ENCODE measurements around the gene CORO7. TPM values are rescaled to one million over a fixed set of nuclear protein-coding genes. Genes with fewer than 3 reads are reported as not detected.
A peak's percentile ranks its signal among the peaks of the same experiment; 100 is the strongest.

CORO7 gene
- total RNA-seq, 1 experiment from 2014 or later: 14.3 TPM

DNA sequence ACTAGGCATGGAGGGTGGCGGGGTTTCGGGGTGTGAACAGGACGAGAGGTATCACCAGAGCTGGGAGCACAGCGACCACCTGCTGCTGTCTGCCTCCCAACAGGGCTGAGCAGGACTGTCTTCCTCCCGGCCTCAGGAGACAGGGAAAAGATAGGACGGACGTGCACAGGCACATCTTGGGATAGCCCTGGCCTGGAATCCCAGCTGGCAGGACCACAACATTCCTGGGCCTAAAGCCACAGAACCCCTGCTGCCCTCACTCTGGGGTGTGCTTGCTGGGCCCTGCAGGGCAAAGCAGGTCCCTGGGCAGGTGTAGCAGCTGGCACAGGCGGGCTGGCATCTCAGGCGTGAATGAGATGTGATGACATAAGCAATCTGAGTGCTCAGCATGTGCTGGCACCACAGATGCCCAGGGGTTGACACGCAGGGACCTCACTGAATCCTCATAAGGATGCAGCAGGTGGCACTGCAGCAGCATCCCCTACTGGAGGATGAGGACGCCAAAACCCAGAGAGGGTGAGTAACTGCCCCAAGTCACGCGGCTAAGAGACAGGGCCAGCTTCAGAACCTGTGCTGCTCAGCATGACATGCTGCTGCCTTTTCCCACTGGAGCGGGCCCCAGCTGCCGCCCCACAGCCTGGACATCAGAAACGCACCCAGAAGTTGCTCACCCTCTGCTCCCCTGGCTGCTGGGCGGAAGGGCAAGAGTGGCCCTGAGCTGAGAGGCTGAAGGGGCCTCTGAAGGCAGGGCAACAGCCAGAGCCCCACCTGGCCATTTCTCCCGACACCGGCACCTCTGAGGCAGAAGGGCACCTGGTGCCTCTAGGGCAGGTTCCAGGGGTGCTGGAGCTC, 7.1 kb downstream of the CORO7 start:
- no peak overlapping the region for H3K9ac ChIP-seq (ENCODE audit: low read length)
- intact Hi-C loops (cut with micrococcal nuclease): no loop called here
- BruUV-seq (replicated peaks): no TSS peak
- no peaks in the 10 kb centered on the region for H3F3A ChIP-seq (ENCODE audit: low read length, unreplicated experiment)
- H3K4me2 ChIP-seq (ENCODE audit: low read length): no peak overlapping the region
- peaks cover 19% of the 10 kb centered on the region for H3K4me1 ChIP-seq (ENCODE audit: insufficient read depth, low read length)
- H3K27me3 ChIP-seq (ENCODE audit: low read length): no peaks in the 10 kb centered on the region
- TF ChIP-seq, protein P1, sequence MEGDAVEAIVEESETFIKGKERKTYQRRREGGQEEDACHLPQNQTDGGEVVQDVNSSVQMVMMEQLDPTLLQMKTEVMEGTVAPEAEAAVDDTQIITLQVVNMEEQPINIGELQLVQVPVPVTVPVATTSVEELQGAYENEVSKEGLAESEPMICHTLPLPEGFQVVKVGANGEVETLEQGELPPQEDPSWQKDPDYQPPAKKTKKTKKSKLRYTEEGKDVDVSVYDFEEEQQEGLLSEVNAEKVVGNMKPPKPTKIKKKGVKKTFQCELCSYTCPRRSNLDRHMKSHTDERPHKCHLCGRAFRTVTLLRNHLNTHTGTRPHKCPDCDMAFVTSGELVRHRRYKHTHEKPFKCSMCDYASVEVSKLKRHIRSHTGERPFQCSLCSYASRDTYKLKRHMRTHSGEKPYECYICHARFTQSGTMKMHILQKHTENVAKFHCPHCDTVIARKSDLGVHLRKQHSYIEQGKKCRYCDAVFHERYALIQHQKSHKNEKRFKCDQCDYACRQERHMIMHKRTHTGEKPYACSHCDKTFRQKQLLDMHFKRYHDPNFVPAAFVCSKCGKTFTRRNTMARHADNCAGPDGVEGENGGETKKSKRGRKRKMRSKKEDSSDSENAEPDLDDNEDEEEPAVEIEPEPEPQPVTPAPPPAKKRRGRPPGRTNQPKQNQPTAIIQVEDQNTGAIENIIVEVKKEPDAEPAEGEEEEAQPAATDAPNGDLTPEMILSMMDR (conservative IDR thresholded peaks at IDR 0.05; ENCODE audit: low read depth, low read length): peak; percentile 39; the same call in 1 of the 2 replicates
- TF ChIP-seq EZH2phosphoT487 (IDR thresholded peaks at IDR 0.05; ENCODE audit: borderline replicate concordance, low read length): no peak
- no peak overlapping the region for H2AFZ ChIP-seq (ENCODE audit: low read length)
- peaks cover 2% of the 10 kb centered on the region for H3K79me2 ChIP-seq (ENCODE audit: low read length)
- H3K36me3 ChIP-seq (ENCODE audit: low read depth, low read length): no peaks in the 10 kb centered on the region
- H3K9me2 ChIP-seq (replicated peaks; ENCODE audit: low read length): no peaks in the 10 kb centered on the region
- POLR2A ChIA-PET (ENCODE audit: unreplicated experiment): no interaction called here
- no peak overlapping the region for H3K27ac ChIP-seq (ENCODE audit: low read length)
- ATAC-seq: no peak; the same call in 1 of the 2 replicates
- CTCF ChIA-PET: no interaction called here
- H4K20me1 ChIP-seq (ENCODE audit: low read length): peaks cover 14% of the 10 kb centered on the region; the same call in 1 of the 2 replicates
- H3K9me3 ChIP-seq (ENCODE audit: low read length): no peaks in the 10 kb centered on the region
- DNase-seq: peak; percentile 34
- no peak overlapping the region for H3K4me3 ChIP-seq (ENCODE audit: low read length)

DNA sequence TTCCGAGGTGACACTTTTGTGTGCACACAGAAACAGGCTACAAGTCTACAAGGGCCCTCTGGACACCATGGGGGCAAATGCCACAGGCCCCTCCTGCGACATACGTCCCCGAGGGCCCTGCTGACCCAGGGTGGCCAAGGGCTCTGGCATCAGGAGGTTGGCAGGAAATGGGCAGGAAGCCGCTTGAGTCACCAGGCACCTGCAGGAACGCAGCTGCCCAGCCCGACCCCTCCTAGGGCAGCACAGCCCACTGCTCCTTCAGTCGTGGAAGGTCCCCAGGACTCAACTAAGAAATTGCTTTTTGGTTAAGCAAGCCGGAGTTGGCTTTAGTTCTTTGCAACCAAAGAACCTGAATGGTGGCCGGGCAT, 8.1 kb downstream of the CORO7 start:
- Histone ChIP-seq H3K9ac (ENCODE audit: low read length) (no peak overlapping the region), H3F3A (ENCODE audit: low read length, unreplicated experiment) (no peaks in the 10 kb centered on the region), H3K79me2 (ENCODE audit: low read length) (no peaks in the 10 kb centered on the region), H3K4me1 (ENCODE audit: insufficient read depth, low read length) (peaks cover 19% of the 10 kb centered on the region), H3K27ac (ENCODE audit: low read length) (no peak overlapping the region), H4K20me1 (ENCODE audit: low read length) (peaks cover 14% of the 10 kb centered on the region; the same call in 1 of the 2 replicates), H2AFZ (ENCODE audit: low read length) (no peak overlapping the region), H3K36me3 (ENCODE audit: low read depth, low read length) (no peaks in the 10 kb centered on the region), H3K4me2 (ENCODE audit: low read length) (no peak overlapping the region), H3K27me3 (ENCODE audit: low read length) (no peaks in the 10 kb centered on the region), H3K4me3 (ENCODE audit: low read length) (no peak overlapping the region), H3K9me3 (ENCODE audit: low read length) (no peaks in the 10 kb centered on the region), H3K9me2 (replicated peaks; ENCODE audit: low read length) (no peaks in the 10 kb centered on the region)
- TF ChIP-seq EZH2 (IDR thresholded peaks at IDR 0.05; ENCODE audit: low read length, unreplicated experiment): no peak
- peak; percentile 34; the same call in 1 of the 2 replicates for ATAC-seq
- ChIA-PET CTCF (no interaction called here), POLR2A (ENCODE audit: unreplicated experiment) (no interaction called here)
- BruUV-seq (replicated peaks): no TSS peak
- intact Hi-C loops (cut with micrococcal nuclease): no loop called here
- no peak for DNase-seq

- POLR2A ChIA-PET (ENCODE audit: unreplicated experiment): no interaction called here
- intact Hi-C loops (cut with micrococcal nuclease): no loop called here
- TF ChIP-seq EZH2 (IDR thresholded peaks at IDR 0.05; ENCODE audit: low read length, unreplicated experiment) (no peak), EZH2phosphoT487 (IDR thresholded peaks at IDR 0.05; ENCODE audit: borderline replicate concordance, low read length) (no peak)
- TF ChIP-seq, protein P1 (conservative IDR thresholded peaks at IDR 0.05; ENCODE audit: low read depth, low read length): no peak
Observed at GRCh38 chr16:4407543-4408322, 8.7 kb downstream of the CORO7 start.

More at GRCh38 chr16:4407543-4408322, 8.7 kb downstream of the CORO7 start:
- Histone ChIP-seq H2AFZ (ENCODE audit: low read length) (no peak overlapping the region), H3K4me1 (ENCODE audit: insufficient read depth, low read length) (peaks cover 19% of the 10 kb centered on the region), H3K9me2 (replicated peaks; ENCODE audit: low read length) (no peaks in the 10 kb centered on the region), H3K79me2 (ENCODE audit: low read length) (no peaks in the 10 kb centered on the region), H3K4me3 (ENCODE audit: low read length) (no peak overlapping the region), H3K9me3 (ENCODE audit: low read length) (no peaks in the 10 kb centered on the region), H3K27ac (ENCODE audit: low read length) (no peak overlapping the region), H3F3A (ENCODE audit: low read length, unreplicated experiment) (no peaks in the 10 kb centered on the region), H4K20me1 (ENCODE audit: low read length) (peaks cover 14% of the 10 kb centered on the region; the same call in 1 of the 2 replicates), H3K36me3 (ENCODE audit: low read depth, low read length) (no peaks in the 10 kb centered on the region), H3K9ac (ENCODE audit: low read length) (no peak overlapping the region), H3K4me2 (ENCODE audit: low read length) (no peak overlapping the region), H3K27me3 (ENCODE audit: low read length) (no peaks in the 10 kb centered on the region)
- no TSS peak for BruUV-seq (replicated peaks)
- DNase-seq (peak; percentile 44), ATAC-seq (peak; percentile 17)
- CTCF ChIA-PET: no interaction called here
